Measurements from ENCODE around the gene EID3. TPM values are rescaled to one million over a fixed set of nuclear protein-coding genes. Genes with fewer than 3 reads are reported as not detected.
A peak's percentile ranks its signal among the peaks of the same experiment; 100 is the strongest.
"Not testable (repeated sequence)": the region's sequence is repeated elsewhere in the genome, so short reads cannot be mapped to it uniquely, and the experiment has no call there.

The EID3 gene
- total and polyA plus RNA-seq, 4 donors: 2.1 to 8.6 (median 7.6) TPM

- intact Hi-C loops (cut with DNase I): loop anchor here in 1 of 2 donors (2.0 kb wide), 1 partner anchor 80 kb away; the partner anchor contains the start of gene TXNRD1
- 31 to 43% methylated on average over 12 to 16 of the region's 17 CpGs for WGBS, 2 donors
- H3K36me3 ChIP-seq (ENCODE audit: control insufficient read depth in 1 of 2, insufficient read depth in 2 of 2, low read length in 1 of 2); H3K4me3 ChIP-seq (ENCODE audit: low read length in 2 of 2); H3K4me1 ChIP-seq (ENCODE audit: control insufficient read depth in 1 of 2, insufficient read depth in 2 of 2, low read length in 2 of 2); H3K9me3 ChIP-seq (ENCODE audit: control insufficient read depth, low read length); H3K27me3 ChIP-seq (ENCODE audit: control insufficient read depth in 1 of 2, insufficient read depth in 2 of 2, low read length in 1 of 2); ATAC-seq (ENCODE audit: low FRiP score): not testable (repeated sequence)
- peak; percentile 57 to 84 for DNase-seq
- H3K27ac ChIP-seq (ENCODE audit: low read depth in 1 of 2, low read length in 2 of 2): peak overlapping the region in 1 of 2 donors; percentile 22
Measured at GRCh38 chr12:104294158-104294859, 9.2 kb upstream of the EID3 start.

- peak overlapping the region in 1 of 2 donors; percentile 34 for H3K4me3 ChIP-seq (ENCODE audit: low read length in 2 of 2)
- H3K36me3 ChIP-seq (ENCODE audit: control insufficient read depth in 1 of 2, insufficient read depth in 2 of 2, low read length in 1 of 2): peaks cover 3 to 6% of the 10 kb centered on the region in 2 donors
- 30 to 47% methylated on average over 9 of the region's 9 CpGs for WGBS, 2 donors
- no peak for ATAC-seq (ENCODE audit: low FRiP score)
- no peaks in the 10 kb centered on the region for H3K9me3 ChIP-seq (ENCODE audit: control insufficient read depth, low read length)
- H3K27ac ChIP-seq (ENCODE audit: low read depth in 1 of 2, low read length in 2 of 2): peak overlapping the region; percentile 57 to 89
- peaks cover 6 to 15% of the 10 kb centered on the region in 2 donors for H3K4me1 ChIP-seq (ENCODE audit: control insufficient read depth in 1 of 2, insufficient read depth in 2 of 2, low read length in 2 of 2)
- no peak for DNase-seq
- no peaks in the 10 kb centered on the region for H3K27me3 ChIP-seq (ENCODE audit: control insufficient read depth in 1 of 2, insufficient read depth in 2 of 2, low read length in 1 of 2)
- intact Hi-C loops (cut with DNase I): loop anchor here in 1 of 2 donors (2.0 kb wide), 1 partner anchor 80 kb away; the partner anchor contains the start of gene TXNRD1
Measured at GRCh38 chr12:104294927-104295668, 8.4 kb upstream of the EID3 start.

DNA sequence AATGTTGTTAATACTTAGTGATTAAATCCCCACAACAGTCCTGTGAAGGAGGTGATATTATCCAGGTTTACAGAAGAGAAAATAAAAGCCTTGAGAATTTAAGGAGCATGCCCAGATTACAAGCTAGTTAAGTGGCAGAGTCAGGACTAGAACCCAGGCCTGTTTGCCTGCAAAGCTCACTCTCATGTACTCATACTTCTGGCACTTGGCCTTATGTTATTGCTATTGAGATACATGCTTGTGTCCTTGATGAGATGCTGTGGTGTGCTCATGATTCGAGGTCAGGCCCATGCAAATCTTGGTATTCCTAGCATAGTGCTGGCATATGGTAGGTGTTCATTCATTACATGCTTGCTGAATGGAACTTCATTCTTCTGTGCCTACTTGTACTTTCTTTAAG is 7.6 kb upstream of the EID3 start:
- intact Hi-C loops (cut with DNase I): loop anchor here in 1 of 2 donors (2.0 kb wide), 1 partner anchor 81 kb away; the partner anchor contains the start of gene TXNRD1
- H3K4me1 ChIP-seq (ENCODE audit: control insufficient read depth in 1 of 2, insufficient read depth in 2 of 2, low read length in 2 of 2): peaks cover 6 to 18% of the 10 kb centered on the region in 2 donors
- ATAC-seq (ENCODE audit: low FRiP score) (no peak), DNase-seq (no peak)
- no peak overlapping the region for H3K27ac ChIP-seq (ENCODE audit: low read depth in 1 of 2, low read length in 2 of 2)
- H3K36me3 ChIP-seq (ENCODE audit: control insufficient read depth in 1 of 2, insufficient read depth in 2 of 2, low read length in 1 of 2): peaks cover 3 to 6% of the 10 kb centered on the region in 2 donors
- H3K4me3 ChIP-seq (ENCODE audit: low read length in 2 of 2): no peak overlapping the region
- no peaks in the 10 kb centered on the region for H3K27me3 ChIP-seq (ENCODE audit: control insufficient read depth in 1 of 2, insufficient read depth in 2 of 2, low read length in 1 of 2)
- 62 to 70% methylated on average over 1 of the region's 1 CpG for WGBS, 2 donors
- no peaks in the 10 kb centered on the region for H3K9me3 ChIP-seq (ENCODE audit: control insufficient read depth, low read length)

- peaks cover 3 to 6% of the 10 kb centered on the region in 2 donors for H3K36me3 ChIP-seq (ENCODE audit: control insufficient read depth in 1 of 2, insufficient read depth in 2 of 2, low read length in 1 of 2)
- WGBS, 2 donors: 85 to 92% methylated on average over 4 of the region's 4 CpGs
- peaks cover 6 to 20% of the 10 kb centered on the region in 2 donors for H3K4me1 ChIP-seq (ENCODE audit: control insufficient read depth in 1 of 2, insufficient read depth in 2 of 2, low read length in 2 of 2)
Measured at GRCh38 chr12:104296718-104297117, 6.8 kb upstream of the EID3 start.

DNA sequence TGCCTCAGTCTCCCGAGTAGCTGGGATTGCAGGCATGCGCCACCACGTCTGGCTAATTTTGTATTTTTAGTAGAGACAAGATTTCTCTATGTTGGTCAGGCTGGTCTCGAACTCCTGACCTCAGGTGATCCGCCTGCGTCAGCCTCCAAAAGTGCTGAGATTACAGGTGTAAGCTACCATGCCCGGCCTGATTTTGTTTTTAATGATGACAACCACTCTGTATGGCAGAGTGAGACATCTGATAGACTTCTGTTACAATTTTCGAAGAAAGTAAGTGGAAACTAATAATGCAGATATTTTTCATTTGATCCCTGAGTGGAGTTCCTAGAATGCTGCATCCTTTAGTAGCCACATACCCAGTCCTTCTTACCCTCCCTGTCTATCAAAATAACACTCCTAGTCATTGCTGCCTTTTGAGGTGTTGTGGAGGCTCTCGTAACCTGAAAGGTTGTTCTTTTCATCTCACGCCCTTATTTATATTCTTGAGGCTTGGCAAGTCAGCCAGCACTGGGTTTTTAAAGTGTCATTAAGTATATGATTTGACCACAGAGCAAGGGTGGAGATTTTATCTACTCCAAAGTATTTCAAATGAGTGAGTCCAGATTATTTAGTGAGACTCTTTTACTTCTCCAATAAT is 5.9 kb upstream of the EID3 start:
- Histone ChIP-seq H3K4me1 (ENCODE audit: control insufficient read depth in 1 of 2, insufficient read depth in 2 of 2, low read length in 2 of 2) (peaks cover 6 to 20% of the 10 kb centered on the region in 2 donors), H3K9me3 (ENCODE audit: control insufficient read depth, low read length) (no peaks in the 10 kb centered on the region), H3K27me3 (ENCODE audit: control insufficient read depth in 1 of 2, insufficient read depth in 2 of 2, low read length in 1 of 2) (no peaks in the 10 kb centered on the region), H3K27ac (ENCODE audit: low read depth in 1 of 2, low read length in 2 of 2) (no peak overlapping the region), H3K4me3 (ENCODE audit: low read length in 2 of 2) (no peak overlapping the region), H3K36me3 (ENCODE audit: control insufficient read depth in 1 of 2, insufficient read depth in 2 of 2, low read length in 1 of 2) (peaks cover 3 to 6% of the 10 kb centered on the region in 2 donors)
- WGBS, 2 donors: 90 to 91% methylated on average over 10 of the region's 10 CpGs
- intact Hi-C loops (cut with DNase I): no loop called here
- ATAC-seq (ENCODE audit: low FRiP score) (no peak), DNase-seq (no peak)

More at GRCh38 chr12:104296718-104297117, 6.8 kb upstream of the EID3 start:
- DNase-seq (no peak), ATAC-seq (ENCODE audit: low FRiP score) (no peak)
- intact Hi-C loops (cut with DNase I): no loop called here
- H3K27ac ChIP-seq (ENCODE audit: low read depth in 1 of 2, low read length in 2 of 2): no peak overlapping the region
- no peaks in the 10 kb centered on the region for H3K27me3 ChIP-seq (ENCODE audit: control insufficient read depth in 1 of 2, insufficient read depth in 2 of 2, low read length in 1 of 2)
- H3K4me3 ChIP-seq (ENCODE audit: low read length in 2 of 2): no peak overlapping the region
- no peaks in the 10 kb centered on the region for H3K9me3 ChIP-seq (ENCODE audit: control insufficient read depth, low read length)

DNA sequence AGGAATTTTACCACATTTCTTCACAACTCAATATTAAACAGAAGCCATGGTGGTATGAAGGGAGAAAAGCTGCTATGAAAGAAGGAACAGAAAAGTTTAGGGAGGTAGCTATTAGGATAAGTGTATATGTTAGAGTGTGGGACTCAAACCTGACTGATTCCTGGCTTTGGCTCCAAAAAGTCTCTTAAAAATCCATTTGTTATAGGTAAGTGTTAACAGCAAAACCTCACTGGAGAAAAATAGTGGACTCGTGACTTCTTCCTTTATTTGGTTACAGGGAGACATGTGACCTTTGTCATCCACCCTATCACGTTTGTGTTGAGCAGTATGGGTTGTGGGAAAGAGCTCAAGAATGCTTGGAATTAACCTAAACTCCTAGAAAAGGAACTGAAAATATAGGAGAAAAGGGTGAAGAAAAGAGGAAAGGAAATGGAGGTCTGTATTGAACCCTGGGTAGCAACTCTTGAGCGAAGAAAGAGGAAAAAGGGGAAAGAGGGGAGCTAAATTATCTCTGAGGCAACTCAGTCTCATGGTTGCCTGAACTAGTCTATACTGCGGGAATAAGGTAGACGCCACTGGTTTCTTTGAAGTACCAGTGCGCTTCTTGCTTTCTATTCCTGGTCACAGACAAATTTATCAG is 3.6 kb upstream of the EID3 start:
- 41 to 53% methylated on average over 6 of the region's 6 CpGs for WGBS, 2 donors

DNA sequence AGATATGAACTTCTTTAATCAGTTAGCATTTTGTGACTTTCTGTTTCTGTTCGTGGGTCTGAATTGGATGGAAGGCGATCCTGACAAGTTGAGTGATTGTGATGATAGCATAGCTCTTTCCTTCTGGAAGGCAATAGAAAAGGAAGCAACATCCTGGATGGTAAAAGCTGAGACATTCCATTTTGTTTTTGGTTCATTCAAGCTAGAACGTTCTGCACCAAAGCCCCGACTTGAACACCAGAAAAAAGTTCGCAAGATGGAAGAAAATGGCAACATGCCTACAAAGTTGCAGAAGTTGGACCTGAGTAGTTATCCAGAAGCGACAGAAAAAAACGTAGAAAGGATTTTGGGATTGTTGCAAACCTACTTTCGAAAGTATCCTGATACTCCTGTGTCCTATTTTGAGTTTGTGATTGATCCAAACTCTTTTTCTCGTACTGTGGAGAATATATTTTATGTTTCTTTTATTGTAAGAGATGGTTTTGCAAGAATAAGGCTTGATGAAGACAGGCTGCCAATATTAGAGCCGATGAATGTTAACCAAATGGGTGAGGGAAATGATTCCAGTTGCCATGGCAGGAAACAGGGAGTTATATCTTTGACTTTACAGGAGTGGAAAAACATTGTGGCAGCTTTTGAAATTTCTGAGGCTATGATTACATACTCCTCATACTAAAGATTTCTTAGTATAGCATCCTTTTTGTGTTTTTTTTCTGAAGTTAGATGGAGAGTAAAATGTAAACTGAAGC is 896 bp downstream of the EID3 start:
- H3K27ac ChIP-seq (ENCODE audit: low read depth in 1 of 2, low read length in 2 of 2): peak overlapping the region; percentile 10 to 38
- WGBS, 2 donors: 14 to 40% methylated on average over 10 of the region's 10 CpGs
- peaks cover 5 to 10% of the 10 kb centered on the region in 2 donors for H3K4me1 ChIP-seq (ENCODE audit: control insufficient read depth in 1 of 2, insufficient read depth in 2 of 2, low read length in 2 of 2)

More for the DNA sequence above, 3.6 kb upstream of the EID3 start:
- Histone ChIP-seq H3K9me3 (ENCODE audit: control insufficient read depth, low read length) (no peaks in the 10 kb centered on the region), H3K36me3 (ENCODE audit: control insufficient read depth in 1 of 2, insufficient read depth in 2 of 2, low read length in 1 of 2) (peaks cover 0 to 4% of the 10 kb centered on the region in 2 donors), H3K4me1 (ENCODE audit: control insufficient read depth in 1 of 2, insufficient read depth in 2 of 2, low read length in 2 of 2) (peaks cover 6 to 20% of the 10 kb centered on the region in 2 donors), H3K27me3 (ENCODE audit: control insufficient read depth in 1 of 2, insufficient read depth in 2 of 2, low read length in 1 of 2) (no peaks in the 10 kb centered on the region), H3K4me3 (ENCODE audit: low read length in 2 of 2) (no peak overlapping the region), H3K27ac (ENCODE audit: low read depth in 1 of 2, low read length in 2 of 2) (peak overlapping the region in 1 of 2 donors; percentile 53)
- intact Hi-C loops (cut with DNase I): loop anchor here in 1 of 2 donors (5.0 kb wide), 1 partner anchor 42 kb away; no protein-coding TSS in a partner anchor
- DNase-seq (no peak), ATAC-seq (ENCODE audit: low FRiP score) (no peak)

More for the DNA sequence above, 896 bp downstream of the EID3 start:
- Histone ChIP-seq H3K27me3 (ENCODE audit: control insufficient read depth in 1 of 2, insufficient read depth in 2 of 2, low read length in 1 of 2) (no peaks in the 10 kb centered on the region), H3K9me3 (ENCODE audit: control insufficient read depth, low read length) (no peaks in the 10 kb centered on the region), H3K36me3 (ENCODE audit: control insufficient read depth in 1 of 2, insufficient read depth in 2 of 2, low read length in 1 of 2) (no peaks in the 10 kb centered on the region), H3K4me3 (ENCODE audit: low read length in 2 of 2) (peak overlapping the region in 1 of 2 donors; percentile 26)
- intact Hi-C loops (cut with DNase I): loop anchor here (5.0 kb wide), 1 partner anchor 38 kb away; no protein-coding TSS in a partner anchor
- DNase-seq: no peak
- no peak for ATAC-seq (ENCODE audit: low FRiP score)

Measured in aorta (tissue), 5 donors.